GM19455 (cell line): ENCODE data around the gene LAMA3.
"Not testable (repeated sequence)": the region's sequence is repeated elsewhere in the genome, so short reads cannot be mapped to it uniquely, and the experiment has no call there.

Experiments used
- ATAC-seq: cut with Tn5 transposase; IDR thresholded peaks from one replicate; pipeline ENCODE4 v1.9.1; 2021; ENCODE audit not compliant: unreplicated experiment

The LAMA3 gene

DNA sequence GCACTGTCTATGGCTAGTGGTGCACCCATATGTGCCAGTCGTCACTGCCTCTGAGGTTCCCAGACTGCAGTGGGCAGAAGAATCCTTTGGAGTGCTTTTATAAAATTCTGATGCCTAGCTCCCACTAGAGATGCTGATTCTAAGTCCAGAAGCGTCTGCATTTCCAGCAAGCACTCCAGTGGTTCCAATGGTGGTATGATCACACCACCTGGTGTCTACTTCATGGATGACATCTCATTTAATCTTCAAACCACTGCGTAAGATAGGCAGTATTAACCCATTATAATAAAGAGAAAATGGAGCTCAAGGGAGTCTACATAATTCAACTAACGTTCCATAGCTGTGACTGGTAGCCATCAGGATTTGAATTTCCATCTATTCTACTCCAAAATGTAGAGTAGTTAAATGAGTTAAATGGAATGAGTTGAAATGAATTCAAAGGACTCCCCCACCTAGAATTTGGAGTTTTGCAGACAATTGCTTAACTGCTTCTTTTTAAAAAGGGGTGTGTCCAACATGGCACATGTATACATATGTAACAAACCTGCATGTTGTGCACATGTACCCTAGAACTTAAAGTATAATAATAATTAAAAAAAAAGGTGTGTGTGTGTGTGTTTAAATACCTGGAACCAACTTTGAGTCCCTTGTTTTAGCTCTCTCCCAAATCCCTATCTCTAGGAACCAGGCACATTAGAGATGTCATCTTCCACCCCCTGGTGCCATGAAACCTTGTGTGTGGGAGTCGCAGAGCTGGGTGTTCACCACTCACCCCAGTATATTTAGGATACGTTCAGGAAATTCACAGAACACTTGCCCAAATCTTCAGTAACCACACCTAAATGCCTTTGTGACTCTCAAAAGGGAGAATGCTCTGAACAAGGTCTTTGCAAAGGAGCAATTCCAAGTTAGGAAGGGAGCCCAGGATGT is 14.1 kb downstream of the LAMA3 start:
- ATAC-seq: no peak

GRCh38 chr18:23703987-23704384 is 14.7 kb downstream of the LAMA3 start:
- ATAC-seq: no peak

GRCh38 chr18:23704806-23705205 is 15.6 kb downstream of the LAMA3 start:
- ATAC-seq: no peak

- no peak for ATAC-seq
Measured at GRCh38 chr18:23706971-23707640, 17.9 kb downstream of the LAMA3 start.

DNA sequence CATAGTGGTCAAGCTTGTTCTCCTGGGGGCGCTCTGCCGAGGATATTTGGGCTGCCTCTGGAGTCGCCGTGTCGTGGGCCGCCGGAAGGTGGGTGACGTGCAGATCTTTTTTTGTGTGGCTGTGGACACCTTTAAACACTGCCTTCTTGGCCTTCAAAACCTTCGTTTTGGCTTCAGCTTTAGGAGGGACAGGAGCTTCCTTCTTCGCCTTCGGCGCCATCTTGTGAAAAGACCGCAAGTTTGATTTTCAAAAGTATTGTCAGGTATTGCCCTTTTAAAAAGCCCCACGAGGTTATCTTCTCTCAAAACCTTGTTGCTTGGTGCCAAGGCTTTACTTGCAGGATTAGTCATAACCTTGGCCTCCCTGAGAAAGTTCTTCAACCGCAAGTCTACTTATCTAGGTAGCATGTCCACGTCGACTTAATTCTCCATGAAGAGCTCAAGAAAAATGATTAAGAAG is 20.8 kb downstream of the LAMA3 start:
- ATAC-seq: no peak

DNA sequence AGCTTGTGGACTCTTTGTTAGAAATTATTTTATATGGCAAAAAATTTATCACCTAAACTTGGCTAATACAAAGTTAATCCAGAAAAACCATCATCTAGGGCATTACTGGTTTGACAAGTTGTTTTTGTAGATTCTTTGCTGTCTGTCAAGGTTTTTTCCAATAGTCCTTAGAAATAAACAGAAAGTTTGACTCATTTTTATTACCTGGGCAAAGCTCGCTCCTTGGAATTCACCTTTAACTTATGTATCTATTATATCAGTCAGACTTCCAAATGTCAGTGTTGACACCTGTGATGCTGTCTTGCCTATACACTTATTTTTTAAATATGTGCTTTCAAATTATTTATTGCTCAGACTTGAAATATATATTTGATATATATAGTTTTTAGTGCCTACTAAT is 21.7 kb downstream of the LAMA3 start:
- no peak for ATAC-seq

- no peak for ATAC-seq
Measured at GRCh38 chr18:23711426-23711825, 22.2 kb downstream of the LAMA3 start.

- no peak for ATAC-seq
Measured at GRCh38 chr18:23712445-23712844, 23.2 kb downstream of the LAMA3 start.

DNA sequence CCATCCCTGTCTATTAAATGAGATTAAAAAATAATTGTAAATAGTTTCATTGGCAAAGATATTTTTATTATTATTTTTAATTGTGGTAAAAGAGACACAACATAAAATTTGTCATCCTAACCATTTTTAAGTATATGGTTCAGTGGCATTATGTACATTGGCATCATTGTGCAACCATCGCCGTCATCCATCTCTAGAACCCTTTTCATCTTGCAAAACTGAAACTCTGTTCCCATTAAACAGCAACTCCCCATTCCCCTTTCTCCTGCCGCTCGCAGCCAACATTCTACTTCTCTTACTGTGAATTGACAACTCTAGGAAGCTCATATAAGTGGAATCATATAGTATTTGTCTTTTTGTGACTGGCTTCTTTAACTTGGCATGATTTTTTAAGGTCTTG is 25.3 kb downstream of the LAMA3 start:
- no peak for ATAC-seq

DNA sequence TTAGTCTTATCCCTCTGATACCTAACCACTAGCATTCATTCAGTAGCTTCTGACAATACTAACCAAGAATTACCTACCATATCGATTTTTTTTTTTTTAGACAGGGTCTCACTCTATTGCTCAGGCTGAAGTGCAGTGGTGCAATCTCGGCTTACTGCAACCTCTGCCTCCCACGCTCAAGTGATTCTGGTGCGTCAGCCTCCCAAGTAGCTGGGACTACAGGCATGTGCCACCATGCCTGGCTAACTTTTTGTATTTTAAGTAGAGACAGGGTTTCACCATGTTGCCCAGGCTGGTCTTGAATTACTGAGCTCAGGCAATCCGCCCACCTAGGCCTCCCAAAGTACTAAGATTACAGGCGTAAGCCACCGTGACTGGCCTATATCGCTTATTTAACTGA is 26.8 kb downstream of the LAMA3 start:
- not testable (repeated sequence) for ATAC-seq

GRCh38 chr18:23716516-23716915 is 27.3 kb downstream of the LAMA3 start:
- ATAC-seq: no peak

DNA sequence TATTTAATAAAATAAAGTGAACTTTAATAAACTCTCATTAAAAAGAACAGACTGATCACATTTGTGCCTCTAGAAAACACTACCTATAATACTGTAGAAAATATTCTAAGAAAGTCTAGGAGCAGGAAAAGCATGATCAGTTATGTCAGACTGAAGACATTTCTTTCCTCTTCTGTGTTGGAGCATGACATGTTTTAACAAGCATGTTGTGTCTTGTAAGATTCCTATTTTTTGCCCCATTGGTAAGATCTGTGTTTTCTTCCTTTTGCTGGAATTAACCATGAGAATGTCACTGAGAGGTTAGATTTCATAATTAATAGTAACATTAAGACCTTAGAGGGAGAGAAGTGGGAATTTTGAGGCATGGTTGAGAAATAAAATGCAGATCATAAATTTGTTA is 27.7 kb downstream of the LAMA3 start:
- ATAC-seq: no peak

DNA sequence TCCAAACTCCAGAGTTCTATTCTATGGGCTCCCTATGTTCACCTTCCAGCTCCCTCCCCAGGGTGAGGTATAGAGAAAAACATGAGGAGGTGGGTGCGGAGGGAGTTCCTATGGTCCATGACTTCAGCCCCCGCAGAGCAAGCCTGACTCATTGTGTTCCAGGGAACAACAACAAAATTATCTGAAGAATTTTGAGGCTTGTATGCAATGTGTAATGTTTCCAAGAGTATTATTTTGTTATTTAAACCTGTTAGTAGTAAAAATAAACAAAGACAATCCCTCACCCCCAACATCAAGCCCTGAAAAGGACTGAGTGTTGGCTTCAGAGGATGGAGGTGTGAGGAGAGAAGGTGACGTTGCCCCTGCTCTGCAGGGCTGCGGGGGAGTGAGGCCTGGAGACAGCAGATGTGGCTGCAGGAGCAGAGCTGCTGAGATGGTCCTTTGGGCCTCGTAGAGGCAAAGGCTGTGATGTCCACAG is 29.0 kb downstream of the LAMA3 start:
- ATAC-seq: no peak

- ATAC-seq: no peak
Measured at GRCh38 chr18:23718731-23719130, 29.5 kb downstream of the LAMA3 start.

GRCh38 chr18:23719634-23720201 is 30.5 kb downstream of the LAMA3 start:
- no peak for ATAC-seq

DNA sequence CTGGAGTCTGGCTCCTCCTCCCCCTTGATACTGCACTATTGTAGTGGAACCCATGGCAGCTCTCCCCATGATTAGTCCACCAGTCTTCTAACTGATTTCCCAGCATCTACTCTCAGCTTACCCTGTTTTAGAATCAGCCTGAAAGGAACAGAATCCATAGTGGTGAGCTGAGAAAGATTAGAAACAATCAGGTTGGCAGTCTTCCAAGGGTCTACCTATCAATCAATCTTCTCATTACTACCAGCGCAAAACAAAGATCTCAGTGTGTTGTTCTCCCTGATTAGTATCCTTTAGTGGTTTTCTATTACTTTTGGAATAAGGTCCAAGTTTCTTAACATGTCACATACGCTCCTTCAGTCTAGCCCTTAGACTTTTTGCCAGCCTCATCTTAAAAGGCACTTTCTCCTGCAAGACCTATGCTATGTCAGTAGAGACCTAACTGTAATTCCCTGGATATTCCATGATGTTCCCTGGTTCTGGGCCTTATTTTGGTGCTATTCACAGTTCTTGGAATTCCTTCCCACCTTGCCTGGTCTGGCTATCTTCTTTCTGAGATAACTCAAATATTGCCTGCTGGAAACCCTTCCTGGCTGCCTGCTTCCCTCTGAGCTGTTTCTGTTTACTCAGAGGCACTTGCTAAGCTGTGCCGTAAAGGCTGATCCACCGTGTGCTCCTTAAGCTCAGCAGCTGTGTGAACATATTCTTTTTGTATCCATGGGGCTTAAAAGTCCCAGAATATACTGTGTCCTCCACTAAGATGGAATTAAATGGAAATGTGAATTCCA is 32.6 kb downstream of the LAMA3 start:
- no peak for ATAC-seq

DNA sequence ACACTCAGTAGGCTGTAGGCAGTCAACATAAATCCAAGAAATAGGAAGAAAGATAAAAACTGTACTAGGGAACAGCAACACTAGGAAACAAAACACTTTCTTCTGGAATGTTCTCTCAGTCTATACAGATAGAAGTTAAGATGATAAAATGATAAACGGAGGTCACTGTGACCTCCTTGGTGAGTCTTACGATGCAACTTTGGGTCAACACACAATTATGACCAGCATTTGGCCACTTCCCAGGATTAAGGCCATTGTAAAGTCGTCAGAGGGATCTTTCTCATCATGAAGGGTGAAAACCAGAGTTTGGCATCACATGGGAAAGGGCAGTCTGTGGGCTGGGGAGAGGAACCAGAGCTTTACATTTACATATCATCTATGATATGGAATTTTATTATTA is 33.4 kb downstream of the LAMA3 start:
- ATAC-seq: no peak

DNA sequence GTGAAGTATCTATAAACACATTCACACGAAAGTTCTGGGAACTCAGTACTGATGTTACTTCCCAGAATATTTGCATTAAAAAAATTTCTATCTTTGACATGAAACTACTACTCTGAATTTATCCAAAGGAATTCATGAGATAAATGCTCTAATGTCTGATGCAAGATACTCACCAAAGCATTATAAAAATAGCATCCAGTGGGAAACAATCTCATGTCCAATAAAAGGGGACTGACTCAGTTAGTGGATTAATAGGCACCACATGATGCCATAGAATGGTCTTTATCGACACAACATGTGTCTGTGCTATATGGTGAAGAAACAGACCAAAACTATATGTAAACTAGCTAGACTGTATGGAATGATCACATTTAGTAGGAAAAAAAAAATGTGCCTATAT is 33.9 kb downstream of the LAMA3 start:
- ATAC-seq: no peak

GRCh38 chr18:23724681-23725080 is 35.4 kb downstream of the LAMA3 start:
- ATAC-seq: no peak

DNA sequence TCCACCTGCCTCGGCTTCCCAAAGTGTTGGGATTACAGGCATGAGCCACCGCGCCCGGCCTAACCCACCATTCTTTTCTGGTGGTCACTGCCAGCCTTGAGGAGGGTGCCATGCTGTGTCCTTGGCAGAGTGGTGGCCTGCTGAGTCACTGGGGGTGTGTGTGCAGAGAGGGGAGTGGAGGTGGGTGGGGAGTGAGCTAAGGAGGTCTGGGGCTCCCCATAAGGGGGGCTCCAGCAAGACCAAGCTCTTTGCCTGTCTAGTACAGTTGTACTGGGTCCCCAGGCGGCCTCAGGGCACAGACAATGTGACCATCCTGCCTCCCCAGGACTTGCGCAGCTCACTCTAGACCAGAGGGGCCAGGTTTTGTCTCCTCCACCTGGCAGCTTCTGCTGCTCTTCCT is 36.1 kb downstream of the LAMA3 start:
- ATAC-seq: no peak
